Measurements from ENCODE around the gene C13orf46. TPM values are rescaled to one million over a fixed set of nuclear protein-coding genes. Genes with fewer than 3 reads are reported as not detected.

Gene C13orf46
- polyA plus RNA-seq, 2 of the 4 experiments (the other 2 are of a cell fraction): 0.05 to 0.13 TPM

DNA sequence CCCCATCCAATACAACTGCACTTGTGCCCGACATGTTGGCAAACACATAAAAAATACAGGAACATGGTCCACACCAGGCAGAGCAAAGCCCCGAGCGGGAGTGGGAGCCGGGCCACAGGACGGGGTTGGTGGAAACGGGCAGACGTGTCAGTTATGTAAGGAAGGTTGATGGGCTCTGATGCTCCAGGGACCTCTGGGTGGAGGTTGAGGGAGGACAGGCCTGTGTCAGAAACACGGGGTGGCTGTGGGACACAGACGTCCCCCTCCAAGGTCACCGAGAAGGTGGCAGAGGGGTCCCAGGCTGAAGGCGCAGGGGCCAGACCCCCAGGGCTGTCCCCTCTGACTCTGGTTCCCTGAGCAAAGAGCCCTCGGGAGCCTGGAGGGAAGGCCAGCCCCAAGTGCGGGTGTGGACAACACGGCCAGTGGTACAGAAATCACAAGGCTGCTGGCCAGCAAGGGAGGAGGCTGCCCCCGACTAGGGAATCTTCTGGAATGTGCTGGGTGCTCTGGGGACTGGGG, 31.4 kb upstream of the C13orf46 start:
- H3K4me3 ChIP-seq: no peak overlapping the region
- ATAC-seq: no peak
- no peak overlapping the region for H3K27ac ChIP-seq
- H3K9me3 ChIP-seq: no peaks in the 10 kb centered on the region
- no peak overlapping the region for H3K4me2 ChIP-seq
- ChIA-PET POLR2A (no interaction called here), CTCF (no interaction called here)
- DNase-seq (ENCODE audit: low read depth in 1 of 2, low spot score in 1 of 2): no peak
- 90% methylated on average over 15 of the region's 15 CpGs for WGBS (ENCODE audit: missing lambda C conversion rate)
- FAIRE-seq: no peak
- TF ChIP-seq HOXB13 (CRISPR knock-in tag; IDR thresholded peaks at IDR 0.05; ENCODE audit: low read depth): no peak
- no peak for TF ChIP-seq NR3C1 (IDR thresholded peaks at IDR 0.05)
- no peaks in the 10 kb centered on the region for H3K4me1 ChIP-seq

DNA sequence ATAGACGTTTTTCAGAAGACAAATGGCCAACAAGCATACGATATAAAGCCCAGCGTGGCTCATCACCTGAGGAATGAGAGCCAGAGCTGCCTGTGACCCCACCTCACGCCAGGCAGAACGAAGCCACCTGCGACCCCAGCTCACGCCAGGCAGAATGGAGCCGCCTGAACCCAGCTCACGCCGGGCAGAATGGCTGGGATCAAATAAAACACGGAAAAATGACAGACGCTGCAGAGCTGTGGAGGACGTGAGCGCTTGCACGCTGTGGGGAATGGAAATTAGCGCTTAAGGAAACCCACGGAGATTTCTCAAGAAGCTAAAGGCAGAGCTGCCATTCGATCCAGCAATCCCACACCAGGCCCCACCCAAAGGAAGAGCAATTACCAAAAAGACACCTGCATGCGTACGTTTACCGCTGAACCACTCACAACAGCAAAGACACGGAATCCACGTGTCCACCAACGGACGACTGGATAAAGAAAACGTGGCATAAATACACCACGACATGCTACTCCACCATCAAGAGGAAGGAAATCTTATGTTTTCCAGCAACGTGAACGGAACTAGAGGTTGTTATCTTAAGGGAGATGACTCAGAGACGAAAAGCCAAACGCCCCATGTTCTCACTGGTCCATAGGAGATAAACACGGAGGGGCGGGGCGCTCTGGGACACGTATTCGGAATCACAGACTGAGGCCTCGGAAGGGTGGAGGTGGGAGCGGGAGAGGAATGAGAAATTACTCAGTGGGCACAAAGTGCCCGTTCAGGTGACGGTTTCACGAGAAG, 30.7 kb upstream of the C13orf46 start:
- no peak for ATAC-seq
- no peak for TF ChIP-seq NR3C1 (IDR thresholded peaks at IDR 0.05)
- no peak for TF ChIP-seq JUN (IDR thresholded peaks at IDR 0.05)
- TF ChIP-seq PHF8 (IDR thresholded peaks at IDR 0.05; ENCODE audit: borderline replicate concordance, low read depth): no peak
- no peak for TF ChIP-seq FOSB (CRISPR knock-in tag; IDR thresholded peaks at IDR 0.05)
- TF ChIP-seq, protein P1, sequence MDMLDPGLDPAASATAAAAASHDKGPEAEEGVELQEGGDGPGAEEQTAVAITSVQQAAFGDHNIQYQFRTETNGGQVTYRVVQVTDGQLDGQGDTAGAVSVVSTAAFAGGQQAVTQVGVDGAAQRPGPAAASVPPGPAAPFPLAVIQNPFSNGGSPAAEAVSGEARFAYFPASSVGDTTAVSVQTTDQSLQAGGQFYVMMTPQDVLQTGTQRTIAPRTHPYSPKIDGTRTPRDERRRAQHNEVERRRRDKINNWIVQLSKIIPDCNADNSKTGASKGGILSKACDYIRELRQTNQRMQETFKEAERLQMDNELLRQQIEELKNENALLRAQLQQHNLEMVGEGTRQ (IDR thresholded peaks at IDR 0.05): no peak
- TF ChIP-seq SMC3 (IDR thresholded peaks at IDR 0.05): no peak
- TF ChIP-seq RARB (CRISPR knock-in tag; IDR thresholded peaks at IDR 0.05): no peak
- TF ChIP-seq, protein P2, sequence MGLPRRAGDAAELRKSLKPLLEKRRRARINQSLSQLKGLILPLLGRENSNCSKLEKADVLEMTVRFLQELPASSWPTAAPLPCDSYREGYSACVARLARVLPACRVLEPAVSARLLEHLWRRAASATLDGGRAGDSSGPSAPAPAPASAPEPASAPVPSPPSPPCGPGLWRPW (IDR thresholded peaks at IDR 0.05): no peak
- TF ChIP-seq, protein P3, sequence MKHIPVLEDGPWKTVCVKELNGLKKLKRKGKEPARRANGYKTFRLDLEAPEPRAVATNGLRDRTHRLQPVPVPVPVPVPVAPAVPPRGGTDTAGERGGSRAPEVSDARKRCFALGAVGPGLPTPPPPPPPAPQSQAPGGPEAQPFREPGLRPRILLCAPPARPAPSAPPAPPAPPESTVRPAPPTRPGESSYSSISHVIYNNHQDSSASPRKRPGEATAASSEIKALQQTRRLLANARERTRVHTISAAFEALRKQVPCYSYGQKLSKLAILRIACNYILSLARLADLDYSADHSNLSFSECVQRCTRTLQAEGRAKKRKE (CRISPR knock-in tag; IDR thresholded peaks at IDR 0.05; ENCODE audit: low read depth): no peak
- TF ChIP-seq ZSCAN20 (CRISPR knock-in tag; IDR thresholded peaks at IDR 0.05): no peak
- no peak for TF ChIP-seq KDM1A (IDR thresholded peaks at IDR 0.05; ENCODE audit: low read depth)
- no peak for TF ChIP-seq SREBF2 (IDR thresholded peaks at IDR 0.05)
- ChIA-PET CTCF (no interaction called here), POLR2A (no interaction called here)
- no peak for FAIRE-seq
- Histone ChIP-seq H3K4me3 (no peak overlapping the region), H3K4me1 (no peaks in the 10 kb centered on the region), H3K27ac (no peak overlapping the region), H3K9me3 (no peaks in the 10 kb centered on the region), H3K4me2 (no peak overlapping the region)
- DNase-seq (ENCODE audit: low read depth in 1 of 2, low spot score in 1 of 2): no peak
- WGBS (ENCODE audit: missing lambda C conversion rate): 87% methylated on average over 41 of the region's 41 CpGs

DNA sequence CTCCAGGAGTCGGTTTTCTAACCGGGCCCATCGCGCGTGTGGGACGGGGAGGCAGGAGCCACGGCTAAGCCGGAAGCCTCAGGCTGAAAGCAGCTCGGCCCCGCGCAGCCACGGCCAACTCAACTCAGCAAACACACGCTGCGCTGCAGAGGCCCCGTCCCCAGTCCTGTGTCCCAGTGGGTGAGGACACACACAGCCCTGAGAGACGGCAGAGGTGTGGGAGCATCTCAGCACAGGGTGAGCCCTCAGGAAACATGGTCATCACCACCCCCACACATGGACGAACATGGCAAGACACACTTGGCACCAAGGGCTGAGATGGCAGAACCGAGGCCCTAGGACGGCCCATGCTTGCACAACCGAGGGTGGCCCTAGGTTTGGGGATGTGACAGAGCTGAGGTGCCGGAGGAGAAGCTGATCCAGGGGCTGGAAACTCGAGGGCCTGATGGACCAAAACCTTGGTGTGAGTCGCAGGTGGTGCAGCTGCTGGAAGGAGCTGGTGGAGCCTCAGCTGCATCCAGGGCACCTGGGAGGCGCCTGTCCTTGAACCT, 29.0 kb upstream of the C13orf46 start:
- FAIRE-seq: no peak
- 88% methylated on average over 11 of the region's 24 CpGs for WGBS (ENCODE audit: missing lambda C conversion rate)

More for the DNA sequence above, 29.0 kb upstream of the C13orf46 start:
- no peaks in the 10 kb centered on the region for H3K4me1 ChIP-seq
- POLR2A ChIA-PET: no interaction called here
- TF ChIP-seq HOXB5 (CRISPR knock-in tag; IDR thresholded peaks at IDR 0.05) (no peak), MYC (IDR thresholded peaks at IDR 0.05; ENCODE audit: borderline replicate concordance, low read length) (no peak)
- TF ChIP-seq, protein P4, sequence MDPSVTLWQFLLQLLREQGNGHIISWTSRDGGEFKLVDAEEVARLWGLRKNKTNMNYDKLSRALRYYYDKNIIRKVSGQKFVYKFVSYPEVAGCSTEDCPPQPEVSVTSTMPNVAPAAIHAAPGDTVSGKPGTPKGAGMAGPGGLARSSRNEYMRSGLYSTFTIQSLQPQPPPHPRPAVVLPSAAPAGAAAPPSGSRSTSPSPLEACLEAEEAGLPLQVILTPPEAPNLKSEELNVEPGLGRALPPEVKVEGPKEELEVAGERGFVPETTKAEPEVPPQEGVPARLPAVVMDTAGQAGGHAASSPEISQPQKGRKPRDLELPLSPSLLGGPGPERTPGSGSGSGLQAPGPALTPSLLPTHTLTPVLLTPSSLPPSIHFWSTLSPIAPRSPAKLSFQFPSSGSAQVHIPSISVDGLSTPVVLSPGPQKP (IDR thresholded peaks at IDR 0.05; ENCODE audit: low read depth, low read length): no peak
- H3K4me2 ChIP-seq: no peak overlapping the region
- no peak overlapping the region for H3K27ac ChIP-seq
- H3K9me3 ChIP-seq: no peaks in the 10 kb centered on the region
- CTCF ChIA-PET: interaction anchor here (1.5 kb wide), 1 partner anchor 14 kb away, joined by 4 read pairs; no protein-coding TSS in a partner anchor
- no peak for ATAC-seq
- H3K4me3 ChIP-seq: no peak overlapping the region
- DNase-seq (ENCODE audit: low read depth in 1 of 2, low spot score in 1 of 2): no peak
